Lower leg skin (tissue), 3 donors: ENCODE results near the gene LMF1.

Experiments used
- POLR2A ChIP-seq, 2 donors: fragments of 450-650 bp; IDR thresholded peaks; one replicate each; pipeline ENCODE4 v1.6.1; 2016 to 2017; ENCODE audit warnings: antibody characterized with exemption in 2 of 2, mild to moderate bottlenecking in 1 of 2, moderate library complexity in 1 of 2
- TF ChIP-seq, protein P1 (sequence below), 3 donors: fragments of 450-650 bp; IDR thresholded peaks; one replicate each; pipeline ENCODE4 v1.5.1; 2016; ENCODE audit warnings: antibody characterized with exemption in 3 of 3, mild to moderate bottlenecking in 3 of 3, moderate library complexity in 2 of 3

DNA sequence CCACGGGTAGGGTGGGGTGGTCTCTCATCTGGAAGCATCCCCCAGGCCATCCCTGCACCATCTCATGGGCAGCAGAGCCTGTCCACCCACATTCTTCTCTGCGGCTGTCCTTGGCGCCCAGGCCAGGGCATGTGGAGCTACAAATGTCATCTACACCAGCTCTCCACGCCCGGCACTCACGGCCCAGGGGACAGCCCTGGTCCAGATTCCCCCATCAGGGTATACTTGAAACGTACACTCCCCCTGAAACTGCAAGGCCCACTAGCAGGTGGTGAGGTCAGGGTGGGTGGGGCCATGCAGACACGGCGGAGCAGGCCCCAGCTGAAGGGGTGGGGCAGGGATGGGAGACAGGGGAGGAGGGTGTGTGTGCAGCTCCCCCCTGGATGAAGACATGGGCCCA, 7.6 kb upstream of the LMF1 start:
- TF ChIP-seq, protein P1, sequence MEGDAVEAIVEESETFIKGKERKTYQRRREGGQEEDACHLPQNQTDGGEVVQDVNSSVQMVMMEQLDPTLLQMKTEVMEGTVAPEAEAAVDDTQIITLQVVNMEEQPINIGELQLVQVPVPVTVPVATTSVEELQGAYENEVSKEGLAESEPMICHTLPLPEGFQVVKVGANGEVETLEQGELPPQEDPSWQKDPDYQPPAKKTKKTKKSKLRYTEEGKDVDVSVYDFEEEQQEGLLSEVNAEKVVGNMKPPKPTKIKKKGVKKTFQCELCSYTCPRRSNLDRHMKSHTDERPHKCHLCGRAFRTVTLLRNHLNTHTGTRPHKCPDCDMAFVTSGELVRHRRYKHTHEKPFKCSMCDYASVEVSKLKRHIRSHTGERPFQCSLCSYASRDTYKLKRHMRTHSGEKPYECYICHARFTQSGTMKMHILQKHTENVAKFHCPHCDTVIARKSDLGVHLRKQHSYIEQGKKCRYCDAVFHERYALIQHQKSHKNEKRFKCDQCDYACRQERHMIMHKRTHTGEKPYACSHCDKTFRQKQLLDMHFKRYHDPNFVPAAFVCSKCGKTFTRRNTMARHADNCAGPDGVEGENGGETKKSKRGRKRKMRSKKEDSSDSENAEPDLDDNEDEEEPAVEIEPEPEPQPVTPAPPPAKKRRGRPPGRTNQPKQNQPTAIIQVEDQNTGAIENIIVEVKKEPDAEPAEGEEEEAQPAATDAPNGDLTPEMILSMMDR (IDR thresholded peaks at IDR 0.05), result no peak
- no peak for TF ChIP-seq POLR2A (IDR thresholded peaks at IDR 0.05)
